NCI-H460 (cell line): ENCODE results near the gene CCL15. TPM values are rescaled to one million over a fixed set of nuclear protein-coding genes. Genes with fewer than 3 reads are reported as not detected.
A peak's percentile ranks its signal among the peaks of the same experiment; 100 is the strongest.
"Not testable (repeated sequence)": the region's sequence is repeated elsewhere in the genome, so short reads cannot be mapped to it uniquely, and the experiment has no call there.

Source experiments
- DNase-seq: peaks from one replicate; pipeline ENCODE4 v3.0.0-alpha.2; 2016; ENCODE audit warnings: low read depth; ENCODE audit errors: extremely low read depth
- total RNA-seq: library from RNA; depleted of rRNA; stranded (reverse); fragments of >200 nt; shearing (Covaris generic); gene quantifications from 2 replicates; pipeline ENCODE4 v1.2.3, GENCODE V29; 2014

Gene CCL15
- total RNA-seq, 1 experiment from 2014 or later = not detected

- no peak for DNase-seq
Observed at GRCh38 chr17:35998018-35998545, 3.3 kb downstream of the CCL15 start.

GRCh38 chr17:35995346-35995745, 6.0 kb downstream of the CCL15 start:
- DNase-seq = not testable (repeated sequence)

- DNase-seq = no peak
Observed at GRCh38 chr17:35991075-35991474, 10.3 kb downstream of the CCL15 start.

- DNase-seq = no peak
Observed at GRCh38 chr17:35988164-35988563, 13.2 kb downstream of the CCL15 start.

GRCh38 chr17:35986643-35987042, 14.7 kb downstream of the CCL15 start, which contains the start of gene CCL14:
CCL14 (minus strand) TSS chr17:35986729; CDS start chr17:35986649, 80 bp downstream.
- no peak for DNase-seq

GRCh38 chr17:35984140-35984539, 17.2 kb downstream of the CCL15 start:
- DNase-seq = no peak

- DNase-seq = no peak
Observed at GRCh38 chr17:35982409-35983191, 18.8 kb downstream of the CCL15 start.

- DNase-seq = no peak
Observed at GRCh38 chr17:35981908-35982330, 19.4 kb downstream of the CCL15 start.

- no peak for DNase-seq
Observed at GRCh38 chr17:35981246-35981645, 20.1 kb downstream of the CCL15 start, which contains the start of gene CCL16. CCL16 (minus strand) TSS chr17:35981497; CDS start chr17:35981420, 77 bp downstream.

- no peak for DNase-seq
Observed at GRCh38 chr17:35978346-35978745, 23.0 kb downstream of the CCL15 start.

- DNase-seq = no peak
Observed at GRCh38 chr17:35977509-35977908, 23.8 kb downstream of the CCL15 start.

GRCh38 chr17:35973333-35974260, 27.8 kb downstream of the CCL15 start:
- DNase-seq = no peak

GRCh38 chr17:35972945-35973332, 28.4 kb downstream of the CCL15 start:
- no peak for DNase-seq

GRCh38 chr17:35972535-35972934, 28.8 kb downstream of the CCL15 start:
- no peak for DNase-seq

GRCh38 chr17:35972066-35972465, 29.3 kb downstream of the CCL15 start:
- no peak for DNase-seq

GRCh38 chr17:35969558-35970380, 31.6 kb downstream of the CCL15 start:
- DNase-seq = peak; percentile 73

- DNase-seq = no peak
Observed at GRCh38 chr17:35968520-35969054, 32.8 kb downstream of the CCL15 start.

GRCh38 chr17:35965272-35965671, 36.1 kb downstream of the CCL15 start:
- no peak for DNase-seq

GRCh38 chr17:35963663-35964062, 37.7 kb downstream of the CCL15 start:
- DNase-seq = no peak

GRCh38 chr17:35953720-35954119, 47.6 kb downstream of the CCL15 start:
- no peak for DNase-seq
